Keratinocyte (primary cell): ENCODE results near the gene SLC15A3. TPM values are rescaled to one million over a fixed set of nuclear protein-coding genes. Genes with fewer than 3 reads are reported as not detected.

Experiments
- DNase-seq: peaks from one replicate; pipeline ENCODE4 v3.0.0-alpha.2; 2011; ENCODE audit warnings: low read depth, missing footprints, low spot score
- FAIRE-seq: peaks from 2 replicates; lab custom pipeline; 2011; peaks lifted over from hg19 to GRCh38; lab: Jason Lieb, UNC
- H2AFZ ChIP-seq: 2 replicates; pipeline ENCODE4 v1.6.0; 2012; ENCODE audit warnings: low read length, control low read depth, inconsistent platforms; ENCODE audit not compliant: control insufficient read depth
- H3K27ac ChIP-seq: 2 replicates; pipeline ENCODE4 v1.5.1; 2011; ENCODE audit warnings: low read length; ENCODE audit not compliant: control insufficient read depth, insufficient read depth
- H3K27me3 ChIP-seq: 3 replicates; pipeline ENCODE4 v1.6.0; 2011; ENCODE audit warnings: low read length; ENCODE audit not compliant: control insufficient read depth, insufficient read depth; ENCODE audit errors: extremely low read depth
- H3K36me3 ChIP-seq, 2 experiments: 2 replicates in 1 of 2; 3 replicates in 1 of 2; pipeline ENCODE4 v1.5.1; 2011; ENCODE audit warnings: low read length in 2 of 2, mild to moderate bottlenecking in 1 of 2; ENCODE audit not compliant: control insufficient read depth in 2 of 2, insufficient read depth in 2 of 2; ENCODE audit errors: extremely low read depth in 1 of 2
- H3K4me1 ChIP-seq: 3 replicates; pipeline ENCODE4 v1.5.1; 2011; ENCODE audit warnings: low read length; ENCODE audit not compliant: control insufficient read depth, insufficient read depth; ENCODE audit errors: extremely low read depth
- H3K4me2 ChIP-seq: 3 replicates; pipeline ENCODE4 v1.6.0; 2011; ENCODE audit warnings: low read depth, low read length; ENCODE audit not compliant: control insufficient read depth, insufficient read depth; ENCODE audit errors: extremely low read depth
- H3K4me3 ChIP-seq, 3 experiments: fragments of 200-600 bp in 1 of 3; sonication (generic) in 1 of 3; 2 replicates in 2 of 3; 3 replicates in 1 of 3; pipeline ENCODE4 v1.5.1; 2011 to 2016; ENCODE audit warnings: low read length in 3 of 3, mild to moderate bottlenecking in 3 of 3, control low read depth in 2 of 3, inconsistent platforms in 1 of 3, low read depth in 1 of 3, mixed read lengths in 1 of 3, mixed run types in 1 of 3, moderate library complexity in 1 of 3; ENCODE audit not compliant: control insufficient read depth in 2 of 3, insufficient read depth in 2 of 3; ENCODE audit errors: extremely low read depth in 1 of 3
- H3K79me2 ChIP-seq: 2 replicates; pipeline ENCODE4 v1.6.0; 2012; ENCODE audit warnings: low read length; ENCODE audit not compliant: control insufficient read depth, insufficient read depth
- H3K9ac ChIP-seq: 3 replicates; pipeline ENCODE4 v1.6.0; 2011; ENCODE audit warnings: low read length; ENCODE audit not compliant: control insufficient read depth, insufficient read depth; ENCODE audit errors: extremely low read depth
- H3K9me1 ChIP-seq: 3 replicates; pipeline ENCODE4 v1.6.0; 2011; ENCODE audit warnings: low read length; ENCODE audit not compliant: control insufficient read depth, insufficient read depth; ENCODE audit errors: extremely low read depth
- H3K9me3 ChIP-seq: 2 replicates; pipeline ENCODE4 v1.5.1; 2012; ENCODE audit warnings: low read depth, low read length; ENCODE audit not compliant: control insufficient read depth
- H4K20me1 ChIP-seq: 3 replicates; pipeline ENCODE4 v1.6.0; 2011; ENCODE audit warnings: low read length; ENCODE audit not compliant: control insufficient read depth, insufficient read depth; ENCODE audit errors: extremely low read depth
- CTCF ChIP-seq, 3 experiments: IDR thresholded peaks in 1 of 3; conservative IDR thresholded peaks in 1 of 3; optimal IDR thresholded peaks in 1 of 3; 2 replicates in 2 of 3; 3 replicates in 1 of 3; pipeline versions ENCODE3 to v1.5.1; 2011; ENCODE audit warnings: low read length in 3 of 3, mild to moderate bottlenecking in 3 of 3, moderate library complexity in 2 of 3, control low read depth in 1 of 3, inconsistent platforms in 1 of 3; ENCODE audit not compliant: insufficient read depth in 2 of 3; ENCODE audit errors: extremely low read depth in 1 of 3
- EZH2 ChIP-seq: IDR thresholded peaks from one replicate; pipeline ENCODE4 v1.6.1; 2012; ENCODE audit warnings: inconsistent platforms, mild to moderate bottlenecking, low read length, moderate library complexity
- dilution Hi-C: fragments of 300-500 bp; cut with MboI; formaldehyde crosslinking; loops from one replicate; pipeline ENCODE4 v1.7.0; 2020; ENCODE audit warnings: low sequenced_read_pairs; ENCODE audit not compliant: extremely low pct_ligation_motif_present
- polyA plus RNA-seq, 5 experiments: library from polyadenylated mRNA; depleted of rRNA in 3 of 5; stranded (reverse) in 3 of 5; stranded (forward) in 1 of 5; unstranded in 1 of 5; fragments of >200 nt; gene quantifications; 1 replicate in 1 of 5; 2 replicates in 3 of 5; 3 replicates in 1 of 5; pipeline versions ENCODE4 v1.2.1 to v1.2.3, GENCODE V29; 2011 to 2012; ENCODE audit warnings: missing spikeins in 2 of 5, low read depth in 1 of 5, low replicate concordance in 1 of 5
- small RNA-seq, 3 experiments: library from RNA; depleted of rRNA; stranded (forward); fragments of <200 nt; gene quantifications; one replicate each; pipeline ENCODE3, GENCODE V24; 2012; ENCODE audit warnings: low read depth in 3 of 3, low replicate concordance in 1 of 3; ENCODE audit not compliant: insufficient read length in 3 of 3

The SLC15A3 gene
- polyA plus RNA-seq, 1 donor (not counting 4 experiments of a cell fraction or from before 2014, with no cell fraction given), result 1.0 TPM

GRCh38 chr11:60889869-60890311 is 62.1 kb downstream of the SLC15A3 start:
- Histone ChIP-seq H3K4me2 (no peak overlapping the region), H3K36me3 (peaks cover 0 to 15% of the 10 kb centered on the region in 2 experiments), H4K20me1 (no peaks in the 10 kb centered on the region), H3K27me3 (no peaks in the 10 kb centered on the region), H3K27ac (no peak overlapping the region), H3K9me1 (no peaks in the 10 kb centered on the region), H3K4me1 (no peaks in the 10 kb centered on the region), H2AFZ (no peak overlapping the region), H3K9ac (no peak overlapping the region), H3K4me3 (no peak overlapping the region), H3K9me3 (no peaks in the 10 kb centered on the region), H3K79me2 (no peaks in the 10 kb centered on the region)
- dilution Hi-C loops, result no loop called here
- no peak for TF ChIP-seq CTCF (optimal IDR thresholded peaks at IDR 0.05 in 1 of 3, IDR thresholded peaks at IDR 0.05 in 1 of 3, conservative IDR thresholded peaks at IDR 0.05 in 1 of 3; ENCODE audit: extremely low read depth in 1 of 3, insufficient read depth in 2 of 3, low read length in 3 of 3)
- TF ChIP-seq EZH2, result no peak
- no peak for FAIRE-seq
- DNase-seq, result no peak

GRCh38 chr11:60887556-60887955 is 64.4 kb downstream of the SLC15A3 start:
- Histone ChIP-seq H2AFZ (no peak overlapping the region), H3K79me2 (no peaks in the 10 kb centered on the region), H3K4me2 (no peak overlapping the region), H3K9me1 (no peaks in the 10 kb centered on the region), H3K4me3 (no peak overlapping the region), H3K4me1 (no peaks in the 10 kb centered on the region), H3K27me3 (no peaks in the 10 kb centered on the region), H3K27ac (no peak overlapping the region), H3K9me3 (no peaks in the 10 kb centered on the region), H4K20me1 (no peaks in the 10 kb centered on the region), H3K9ac (no peak overlapping the region), H3K36me3 (peaks cover 0 to 12% of the 10 kb centered on the region in 2 experiments)
- TF ChIP-seq EZH2, result no peak
- peak; percentile 53 to 77 (median 60) for TF ChIP-seq CTCF (optimal IDR thresholded peaks at IDR 0.05 in 1 of 3, IDR thresholded peaks at IDR 0.05 in 1 of 3, conservative IDR thresholded peaks at IDR 0.05 in 1 of 3; ENCODE audit: extremely low read depth in 1 of 3, insufficient read depth in 2 of 3, low read length in 3 of 3)
- dilution Hi-C loops, result no loop called here
- FAIRE-seq, result no peak
- no peak for DNase-seq

Small RNA genes lying within 50 kb of the gene (small RNA-seq; reads per million reads assigned to genes)
- gene RNU6-933P, result 0 to 0.25 (median 0) reads per million in 3 experiments

Other genes with a start within 250 kb of the SLC15A3 start
- not detected in 3 replicates for gene MS4A18, start 227.5 kb downstream of the SLC15A3 start, polyA plus RNA-seq
- 0.03 TPM in 1 of 3 replicates, not detected in the others for gene MS4A15, start 195.3 kb downstream of the SLC15A3 start, polyA plus RNA-seq
- gene MS4A10, start 166.8 kb downstream of the SLC15A3 start, polyA plus RNA-seq, result not detected in 3 replicates
- 21.4 to 44.1 TPM (median 29.3 TPM) in 3 replicates for gene CCDC86, start 110.1 kb downstream of the SLC15A3 start, polyA plus RNA-seq
- gene PTGDR2, start 96.2 kb downstream of the SLC15A3 start, polyA plus RNA-seq, result not detected in 3 replicates
- not detected in 3 replicates for gene ZP1, start 84.6 kb downstream of the SLC15A3 start, polyA plus RNA-seq
- 16.9 to 67.7 TPM (median 35.4 TPM) in 3 replicates for gene PRPF19, start 45.6 kb downstream of the SLC15A3 start, polyA plus RNA-seq
- 19.0 to 42.3 TPM (median 25.2 TPM) in 3 replicates for gene TMEM109, start 38.0 kb downstream of the SLC15A3 start, polyA plus RNA-seq
- 16.6 to 54.1 TPM (median 29.7 TPM) in 3 replicates for gene TMEM132A, start 27.7 kb downstream of the SLC15A3 start, polyA plus RNA-seq
- gene CD6, start 19.5 kb upstream of the SLC15A3 start, polyA plus RNA-seq, result 0.03 TPM in 3 replicates
- gene CD5, start 150.3 kb upstream of the SLC15A3 start, polyA plus RNA-seq, result not detected in 3 replicates
- 5.7 to 9.5 TPM (median 8.0 TPM) in 3 replicates for gene VPS37C, start 209.2 kb upstream of the SLC15A3 start, polyA plus RNA-seq